H7 (cell line): ENCODE data around the gene RGS6. TPM values are rescaled to one million over a fixed set of nuclear protein-coding genes. Genes with fewer than 3 reads are reported as not detected.

Source experiments
- DNase-seq: peaks from one replicate; pipeline ENCODE4 v3.0.0; 2012
- H3K27me3 ChIP-seq: 2 replicates; pipeline ENCODE4 v1.6.0; 2011; ENCODE audit warnings: mild to moderate bottlenecking, low read length; ENCODE audit not compliant: control insufficient read depth, insufficient read depth
- H3K36me3 ChIP-seq: replicated peaks from 2 replicates; pipeline ENCODE4 v1.5.1; 2011; ENCODE audit warnings: low read length; ENCODE audit not compliant: control insufficient read depth, insufficient read depth
- H3K4me3 ChIP-seq: 2 replicates; pipeline ENCODE4 v1.5.1; 2011; ENCODE audit warnings: low read depth, mild to moderate bottlenecking, control low read depth, low read length, moderate library complexity; ENCODE audit not compliant: insufficient read depth
- total RNA-seq: library from RNA; depleted of rRNA; stranded (reverse); fragments of >200 nt; shearing (Covaris generic); gene quantifications from 2 replicates; pipeline ENCODE4 v1.2.3, GENCODE V29; 2014

Gene RGS6
- total RNA-seq, 1 experiment from 2014 or later: 0.87 TPM

- Histone ChIP-seq H3K27me3 (no peaks in the 10 kb centered on the region), H3K4me3 (no peak overlapping the region), H3K36me3 (no peaks in the 10 kb centered on the region)
- DNase-seq: no peak
Measured at GRCh38 chr14:72387726-72388125, 455.5 kb downstream of the RGS6 start.

- Histone ChIP-seq H3K4me3 (no peak overlapping the region), H3K27me3 (no peaks in the 10 kb centered on the region), H3K36me3 (no peaks in the 10 kb centered on the region)
- DNase-seq: no peak
Measured at GRCh38 chr14:72389200-72389599, 457.0 kb downstream of the RGS6 start.

DNA sequence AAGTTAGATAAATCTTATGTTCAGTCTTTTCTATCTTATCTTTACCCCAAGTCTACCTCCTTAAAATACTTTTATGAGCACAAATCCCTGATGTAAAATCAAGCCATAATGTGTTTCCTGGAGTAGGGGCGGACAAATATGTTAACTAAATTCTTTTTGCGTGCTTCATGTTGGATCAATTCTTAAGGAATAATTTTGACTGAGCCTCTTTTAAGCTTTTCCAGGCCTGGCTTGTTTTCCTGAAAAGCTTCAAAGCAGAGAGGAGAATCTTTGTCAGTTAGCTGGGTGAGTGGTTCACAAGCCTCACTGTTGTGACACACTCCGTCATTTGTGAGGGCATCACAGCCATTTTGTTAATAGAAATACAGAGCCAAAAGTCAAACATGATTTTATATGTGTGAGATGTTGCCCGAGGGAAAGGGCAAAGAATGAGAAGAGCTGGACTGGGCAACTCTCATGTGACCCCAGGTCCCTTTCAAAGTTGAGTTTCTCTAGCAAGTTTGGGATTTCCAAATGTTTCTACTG is 468.9 kb downstream of the RGS6 start:
- no peak overlapping the region for H3K4me3 ChIP-seq
- H3K27me3 ChIP-seq: no peaks in the 10 kb centered on the region
- no peak for DNase-seq
- H3K36me3 ChIP-seq: no peaks in the 10 kb centered on the region

DNA sequence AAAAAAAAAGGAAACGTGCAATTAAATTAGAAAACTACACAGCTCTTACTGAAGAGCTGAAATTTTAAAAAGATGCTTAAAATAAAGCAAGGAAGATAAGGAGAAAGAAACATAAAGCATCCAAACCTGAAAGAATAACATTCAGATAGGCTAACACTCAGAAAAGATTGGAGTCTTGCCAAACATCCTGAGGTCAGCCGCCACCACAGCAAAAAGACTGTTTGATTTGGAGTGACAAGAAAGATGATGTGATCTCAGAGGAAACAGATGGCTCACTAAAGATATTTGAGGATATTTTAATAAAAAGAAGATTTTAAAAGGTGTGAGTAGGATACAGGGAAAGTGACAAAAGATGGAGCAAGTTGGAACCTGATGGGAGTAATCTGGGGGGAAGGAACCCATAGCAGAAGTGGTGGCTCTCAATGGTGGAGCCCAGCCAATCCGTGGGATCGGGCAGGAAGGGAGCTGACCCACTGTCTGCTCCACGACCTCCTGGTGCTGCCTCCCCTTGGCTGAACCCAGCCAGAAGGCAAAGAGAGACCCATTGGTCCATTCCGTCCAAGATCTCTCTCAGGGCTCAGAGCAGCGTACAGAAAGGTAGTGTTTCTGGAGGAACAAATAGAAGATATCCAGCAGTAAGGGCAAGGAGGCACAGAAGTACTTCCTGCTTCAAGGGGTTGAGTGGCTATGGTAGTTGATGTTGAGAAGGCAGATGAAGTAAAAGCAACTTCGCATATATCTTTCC is 469.6 kb downstream of the RGS6 start:
- H3K4me3 ChIP-seq: no peak overlapping the region
- H3K36me3 ChIP-seq: no peaks in the 10 kb centered on the region
- no peak for DNase-seq
- H3K27me3 ChIP-seq: no peaks in the 10 kb centered on the region

DNA sequence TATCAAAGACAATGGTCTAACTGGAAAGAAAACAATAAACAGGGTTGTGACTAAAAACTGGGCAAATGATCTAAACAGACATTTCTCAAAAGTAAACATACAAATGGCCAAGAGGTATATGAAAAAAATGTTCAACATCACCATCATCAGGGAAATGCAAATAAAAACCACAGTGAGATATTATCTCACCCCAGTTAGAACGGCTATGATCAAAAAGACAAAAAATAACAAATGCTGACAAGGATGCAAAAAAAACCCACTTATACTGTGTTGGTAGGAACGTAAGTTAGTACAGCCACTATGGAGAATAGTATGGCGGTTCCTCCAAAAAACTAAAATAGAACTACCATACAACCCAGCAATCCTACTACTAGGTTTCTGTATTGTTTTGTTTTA is 470.1 kb downstream of the RGS6 start:
- H3K36me3 ChIP-seq: no peaks in the 10 kb centered on the region
- DNase-seq: no peak
- no peaks in the 10 kb centered on the region for H3K27me3 ChIP-seq
- no peak overlapping the region for H3K4me3 ChIP-seq

- no peaks in the 10 kb centered on the region for H3K36me3 ChIP-seq
- no peak overlapping the region for H3K4me3 ChIP-seq
- no peak for DNase-seq
- H3K27me3 ChIP-seq: no peaks in the 10 kb centered on the region
Measured at GRCh38 chr14:72404106-72404774, 472.0 kb downstream of the RGS6 start.

DNA sequence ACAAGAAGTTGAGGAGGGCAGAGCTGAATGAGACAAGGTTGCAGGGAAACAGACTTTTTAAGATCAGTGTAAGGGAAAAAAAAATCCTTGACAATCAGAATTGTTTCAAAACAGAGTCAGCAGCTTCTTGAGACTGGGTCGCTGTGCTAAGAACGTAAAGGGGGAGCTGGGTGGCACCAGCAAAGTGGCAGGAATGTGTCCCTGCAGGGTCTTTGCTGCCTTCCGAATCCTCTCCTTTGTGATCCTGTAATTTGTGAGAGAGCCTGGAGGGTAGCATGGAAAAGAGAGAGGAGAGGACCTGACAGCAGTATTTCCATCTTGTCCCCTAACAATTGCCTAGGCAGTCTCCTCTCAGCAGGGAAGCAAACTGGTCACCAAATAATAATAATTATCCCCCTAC is 472.8 kb downstream of the RGS6 start:
- Histone ChIP-seq H3K36me3 (no peaks in the 10 kb centered on the region), H3K4me3 (no peak overlapping the region), H3K27me3 (no peaks in the 10 kb centered on the region)
- peak; percentile 24 for DNase-seq

GRCh38 chr14:72408020-72408419 is 475.8 kb downstream of the RGS6 start:
- DNase-seq: no peak
- no peak overlapping the region for H3K4me3 ChIP-seq
- H3K27me3 ChIP-seq: no peaks in the 10 kb centered on the region
- H3K36me3 ChIP-seq: no peaks in the 10 kb centered on the region

DNA sequence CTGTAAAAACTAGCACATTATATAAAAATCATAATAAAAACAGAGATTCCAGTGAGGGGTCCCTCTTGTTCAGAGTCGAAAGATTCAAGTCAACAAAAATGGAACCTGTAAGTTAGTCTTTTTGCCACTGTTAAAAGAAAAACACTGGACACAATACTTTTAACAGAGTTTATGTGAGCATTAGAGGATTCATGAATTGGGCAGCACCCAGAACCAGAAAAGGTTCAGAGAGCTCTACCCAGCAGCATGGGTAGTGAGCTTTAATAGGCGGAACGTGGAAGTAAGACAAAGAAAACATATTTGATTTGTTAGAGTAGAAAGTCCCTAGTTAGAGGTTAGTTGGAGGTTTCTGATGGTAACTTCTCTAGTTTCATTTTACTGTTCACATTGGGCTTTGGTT is 476.8 kb downstream of the RGS6 start:
- H3K4me3 ChIP-seq: no peak overlapping the region
- no peak for DNase-seq
- H3K27me3 ChIP-seq: no peaks in the 10 kb centered on the region
- H3K36me3 ChIP-seq: no peaks in the 10 kb centered on the region

- no peak for DNase-seq
- Histone ChIP-seq H3K36me3 (no peaks in the 10 kb centered on the region), H3K27me3 (no peaks in the 10 kb centered on the region; the same call in 1 of the 2 replicates), H3K4me3 (no peak overlapping the region)
Measured at GRCh38 chr14:72416081-72416849, 484.0 kb downstream of the RGS6 start.

- DNase-seq: peak; percentile 26
Measured at GRCh38 chr14:72416892-72417291, 484.7 kb downstream of the RGS6 start.

GRCh38 chr14:72418806-72419205 is 486.6 kb downstream of the RGS6 start:
- no peak for DNase-seq
- Histone ChIP-seq H3K27me3 (no peaks in the 10 kb centered on the region; the same call in 1 of the 2 replicates), H3K36me3 (no peaks in the 10 kb centered on the region), H3K4me3 (no peak overlapping the region)

More at GRCh38 chr14:72416892-72417291, 484.7 kb downstream of the RGS6 start:
- Histone ChIP-seq H3K27me3 (no peaks in the 10 kb centered on the region; the same call in 1 of the 2 replicates), H3K4me3 (no peak overlapping the region), H3K36me3 (no peaks in the 10 kb centered on the region)

- H3K36me3 ChIP-seq: no peaks in the 10 kb centered on the region
- no peaks in the 10 kb centered on the region; the same call in 1 of the 2 replicates for H3K27me3 ChIP-seq
- H3K4me3 ChIP-seq: no peak overlapping the region
- no peak for DNase-seq
Measured at GRCh38 chr14:72419226-72419775, 487.1 kb downstream of the RGS6 start.

GRCh38 chr14:72420749-72421474 is 488.7 kb downstream of the RGS6 start:
- Histone ChIP-seq H3K36me3 (no peaks in the 10 kb centered on the region), H3K4me3 (no peak overlapping the region), H3K27me3 (no peaks in the 10 kb centered on the region; the same call in 1 of the 2 replicates)
- peak; percentile 55 for DNase-seq
